Stimulated activated CD8-positive, alpha-beta memory T cell treated with anti-CD3 and anti-CD28 coated beads, Interleukin-12 subunit alpha, Interleukin-12 subunit beta, amount 100 ng/mL, for 4 hours (primary cell): ENCODE measurements around the gene DXO.
"Not testable (repeated sequence)": the region's sequence is repeated elsewhere in the genome, so short reads cannot be mapped to it uniquely, and the experiment has no call there.

ENCODE experiments used
- DNase-seq: peaks from one replicate; pipeline ENCODE4 v3.0.0-alpha.2; 2020; ENCODE audit warnings: low read depth

Gene DXO

DNA sequence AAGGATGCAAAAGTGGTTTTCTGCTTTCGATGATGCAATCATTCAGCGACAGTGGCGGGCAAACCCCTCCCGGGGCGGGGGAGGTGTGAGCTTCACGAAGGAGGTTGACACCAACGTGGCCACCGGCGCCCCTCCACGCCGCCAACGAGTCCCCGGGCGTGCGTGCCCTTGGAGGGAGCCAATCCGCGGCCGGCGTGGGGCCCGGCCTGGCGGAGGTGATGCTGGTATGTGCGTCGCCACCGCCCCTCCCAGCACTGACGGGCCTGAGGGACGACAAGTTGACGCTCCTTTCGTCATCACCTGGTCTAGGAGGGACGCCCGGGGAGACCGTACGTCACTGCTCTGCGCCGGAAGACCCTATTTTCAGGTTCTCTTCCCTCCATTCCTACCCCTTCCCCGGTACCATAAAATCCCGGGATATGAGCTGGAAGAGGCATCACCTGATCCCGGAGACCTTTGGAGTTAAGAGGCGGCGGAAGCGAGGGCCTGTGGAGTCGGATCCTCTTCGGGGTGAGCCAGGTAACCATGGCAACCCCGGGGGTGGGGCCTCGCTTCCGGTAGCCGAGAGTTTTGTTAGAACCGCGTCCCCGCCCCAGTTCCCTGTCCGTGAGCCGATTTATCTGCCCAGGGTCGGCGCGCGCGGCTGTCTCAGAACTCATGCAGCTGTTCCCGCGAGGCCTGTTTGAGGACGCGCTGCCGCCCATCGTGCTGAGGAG is at the start of gene DXO:
TSS of gene DXO (minus strand) at position 146 of the 716 bp plus-strand sequence. CDS start 463 bp downstream, outside the sequence.
- peak; percentile 95 for DNase-seq

DNA sequence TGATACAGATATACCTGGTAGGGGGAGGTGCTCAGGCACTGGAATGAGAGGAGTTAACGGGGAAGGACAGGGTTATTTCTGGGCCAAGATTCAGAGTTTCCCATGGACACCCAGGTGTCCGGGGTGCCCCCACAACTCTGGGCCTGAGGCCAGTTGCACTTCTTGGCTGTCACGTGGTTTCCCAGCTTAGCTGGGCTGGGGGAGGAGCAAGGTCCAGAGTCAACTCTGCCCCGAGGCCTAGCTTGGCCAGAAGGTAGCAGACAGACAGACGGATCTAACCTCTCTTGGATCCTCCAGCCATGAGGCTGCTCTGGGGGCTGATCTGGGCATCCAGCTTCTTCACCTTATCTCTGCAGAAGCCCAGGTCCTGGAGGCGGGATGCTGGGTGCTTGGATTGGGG is 42.6 kb upstream of the DXO start, which contains the start of gene C4B:
TSS of gene C4B (plus strand) at position 249 of the 400 bp plus-strand sequence. CDS start at position 300, 51 bp downstream.
- DNase-seq: not testable (repeated sequence)

DNA sequence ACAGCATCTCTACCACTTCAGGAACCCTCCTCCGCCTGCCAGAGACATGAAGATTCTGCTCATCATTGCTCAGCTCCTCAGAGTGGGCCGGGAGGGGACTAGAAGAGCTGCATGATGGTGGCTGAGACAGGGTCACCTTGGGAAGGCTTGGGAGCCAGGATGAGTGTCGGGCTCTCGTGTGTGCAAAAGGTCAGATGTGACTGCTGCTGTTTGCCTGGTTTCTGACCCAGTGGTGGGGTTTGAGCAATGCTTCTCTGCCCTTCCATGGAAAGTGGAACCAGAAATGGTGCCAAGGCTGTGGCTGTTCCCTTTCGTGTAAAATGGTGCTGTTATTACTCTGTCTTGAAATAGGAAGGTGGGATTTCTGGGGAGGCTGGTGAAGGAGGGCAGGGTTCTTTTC is 41.8 kb upstream of the DXO start:
- not testable (repeated sequence) for DNase-seq

DNA sequence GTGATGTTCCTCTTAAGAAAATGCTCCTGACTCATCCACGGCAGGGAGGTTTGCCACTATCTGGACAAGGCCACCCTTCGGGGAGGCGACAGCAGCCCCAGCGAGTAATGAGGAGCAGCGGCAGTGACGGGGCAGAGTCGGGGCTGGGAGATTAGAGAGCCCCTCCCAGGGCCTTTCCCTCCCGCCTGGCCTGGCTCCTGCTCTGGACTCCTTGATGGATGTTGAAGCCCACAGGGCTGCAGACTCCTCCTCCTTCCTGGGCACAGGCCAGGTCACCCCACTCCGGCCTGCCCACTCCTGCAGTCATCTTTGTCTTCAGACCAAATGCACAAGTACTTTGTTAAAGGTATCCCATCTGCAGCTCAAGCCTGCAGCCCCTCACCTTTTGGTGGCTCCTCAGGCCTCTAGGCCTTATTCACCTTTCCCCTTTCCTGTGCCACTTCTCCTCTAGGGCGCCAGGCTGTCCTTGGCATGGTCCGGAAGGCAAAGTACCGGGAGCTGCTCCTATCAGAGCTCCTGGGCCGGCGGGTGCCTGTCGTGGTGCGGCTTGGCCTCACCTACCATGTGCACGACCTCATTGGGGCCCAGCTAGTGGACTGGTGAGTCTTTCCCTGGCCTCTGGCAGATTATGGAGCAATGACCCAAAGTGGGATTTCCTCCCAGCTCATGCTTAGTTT is 41.1 kb upstream of the DXO start:
- not testable (repeated sequence) for DNase-seq

DNA sequence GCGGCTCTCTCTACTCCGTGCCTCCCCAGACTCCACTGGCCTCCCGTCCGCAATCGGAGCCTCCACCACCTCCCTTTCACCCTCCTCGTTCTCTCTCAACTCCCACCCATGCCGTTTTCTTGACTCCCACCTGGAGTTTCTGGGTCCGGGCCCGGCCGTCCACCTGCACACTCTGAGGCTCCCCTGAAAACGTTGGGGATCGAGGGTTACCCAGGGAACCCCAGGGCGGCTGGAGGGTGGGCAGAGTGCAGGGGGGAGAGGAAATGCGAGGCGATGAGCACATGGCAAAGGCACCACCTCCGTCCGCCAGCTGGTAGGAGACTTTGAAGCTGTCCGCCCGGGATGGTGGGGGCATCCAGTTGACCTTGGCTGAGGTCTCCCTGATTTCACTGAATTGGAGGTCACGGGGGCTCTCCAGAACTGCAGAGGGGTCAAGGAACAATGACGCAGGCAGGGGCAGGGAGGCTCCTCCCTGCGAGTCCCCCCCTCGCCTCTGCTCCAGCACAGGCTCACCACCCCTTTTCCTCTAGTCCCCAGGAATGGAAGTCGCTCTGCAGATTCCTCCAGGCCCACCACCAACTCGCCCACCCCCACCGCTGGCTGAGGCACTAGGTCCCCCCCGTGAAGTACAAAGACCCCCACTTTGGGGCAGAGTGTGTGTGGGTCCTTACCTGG is 39.1 kb upstream of the DXO start:
- DNase-seq: not testable (repeated sequence)

DNA sequence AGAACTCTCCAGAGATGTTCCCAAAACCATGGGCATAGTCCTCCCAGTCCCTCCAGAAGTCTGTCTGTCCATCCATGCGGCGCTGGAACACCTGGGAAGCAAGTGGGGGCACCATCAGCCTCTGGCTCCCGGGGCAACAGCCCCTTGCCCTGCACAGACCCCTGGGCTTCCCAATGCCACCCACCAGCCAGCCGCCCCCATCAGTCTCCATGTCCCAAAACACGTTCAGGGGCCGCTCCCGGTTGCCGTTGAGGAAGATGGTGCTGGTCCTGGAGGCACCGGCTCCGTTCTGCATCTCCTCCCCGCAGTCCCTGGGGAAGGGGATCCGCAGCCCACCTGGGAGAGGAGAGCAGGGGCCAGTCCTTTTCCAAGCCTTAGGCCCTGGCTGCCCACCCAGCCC is 37.6 kb upstream of the DXO start:
- not testable (repeated sequence) for DNase-seq

DNA sequence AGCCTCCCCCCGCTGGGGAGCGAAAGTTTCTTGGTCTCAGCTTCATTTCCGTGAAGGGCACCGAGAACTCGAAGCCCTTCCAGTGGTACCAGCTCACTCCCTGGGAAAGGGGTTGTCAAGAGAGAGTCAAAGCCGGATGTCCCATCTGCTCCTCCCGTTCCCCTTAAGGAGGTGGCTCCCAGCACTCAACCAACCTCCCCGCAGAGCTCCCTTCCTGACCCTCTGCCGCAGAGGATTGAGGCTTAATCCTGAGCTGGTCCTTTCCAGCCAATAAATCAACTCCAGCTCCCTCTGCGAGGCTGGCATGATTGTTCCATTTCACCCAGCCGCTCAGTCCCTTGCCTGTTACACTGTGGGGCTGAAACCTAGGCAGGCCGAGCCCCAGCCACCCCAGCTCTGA is 36.7 kb upstream of the DXO start:
- DNase-seq: not testable (repeated sequence)

DNA sequence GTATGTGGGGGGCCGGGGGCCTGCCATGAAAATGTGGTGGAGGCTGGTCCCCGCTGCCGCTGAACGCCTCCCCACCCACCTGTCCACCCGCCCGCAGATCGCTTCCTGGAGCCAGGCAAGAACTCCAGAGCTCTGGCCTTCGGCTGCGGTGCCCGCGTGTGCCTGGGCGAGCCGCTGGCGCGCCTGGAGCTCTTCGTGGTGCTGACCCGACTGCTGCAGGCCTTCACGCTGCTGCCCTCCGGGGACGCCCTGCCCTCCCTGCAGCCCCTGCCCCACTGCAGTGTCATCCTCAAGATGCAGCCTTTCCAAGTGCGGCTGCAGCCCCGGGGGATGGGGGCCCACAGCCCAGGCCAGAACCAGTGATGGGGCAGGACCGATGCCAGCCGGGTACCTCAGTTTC is 36.1 kb upstream of the DXO start:
- not testable (repeated sequence) for DNase-seq

DNA sequence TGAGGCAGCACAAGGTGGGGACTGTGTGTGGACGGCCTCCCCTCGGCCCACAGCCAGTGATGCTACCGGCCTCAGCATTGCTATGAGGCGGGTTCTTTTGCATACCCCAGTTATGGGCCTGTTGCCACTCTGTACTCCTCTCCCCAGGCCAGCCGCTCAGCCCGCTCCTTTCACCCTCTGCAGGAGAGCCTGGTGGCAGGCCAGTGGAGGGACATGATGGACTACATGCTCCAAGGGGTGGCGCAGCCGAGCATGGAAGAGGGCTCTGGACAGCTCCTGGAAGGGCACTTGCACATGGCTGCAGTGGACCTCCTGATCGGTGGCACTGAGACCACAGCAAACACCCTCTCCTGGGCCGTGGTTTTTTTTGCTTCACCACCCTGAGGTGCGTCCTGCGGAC is 35.1 kb upstream of the DXO start:
- DNase-seq: not testable (repeated sequence)

DNA sequence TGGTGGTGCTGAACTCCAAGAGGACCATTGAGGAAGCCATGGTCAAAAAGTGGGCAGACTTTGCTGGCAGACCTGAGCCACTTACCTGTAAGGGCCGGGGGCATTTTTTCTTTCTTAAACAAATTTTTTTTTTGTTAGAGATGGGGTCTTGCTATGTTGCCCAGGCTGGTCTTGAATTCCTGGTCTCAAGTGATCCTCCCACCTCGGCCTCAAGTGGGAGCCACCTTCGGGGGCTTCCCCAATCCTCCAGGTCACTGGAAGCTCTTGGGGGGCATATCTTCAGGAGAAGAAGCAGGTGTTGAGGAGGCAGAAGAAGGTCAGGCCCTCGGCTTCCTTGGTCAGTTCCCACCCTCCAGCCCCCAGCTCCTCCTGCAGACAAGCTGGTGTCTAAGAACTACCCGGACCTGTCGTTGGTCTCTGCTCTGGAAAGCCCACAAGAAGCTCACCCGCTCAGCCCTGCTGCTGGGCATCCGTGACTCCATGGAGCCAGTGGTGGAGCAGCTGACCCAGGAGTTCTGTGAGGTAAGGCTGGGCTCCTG is 34.1 kb upstream of the DXO start:
- DNase-seq: not testable (repeated sequence)

DNA sequence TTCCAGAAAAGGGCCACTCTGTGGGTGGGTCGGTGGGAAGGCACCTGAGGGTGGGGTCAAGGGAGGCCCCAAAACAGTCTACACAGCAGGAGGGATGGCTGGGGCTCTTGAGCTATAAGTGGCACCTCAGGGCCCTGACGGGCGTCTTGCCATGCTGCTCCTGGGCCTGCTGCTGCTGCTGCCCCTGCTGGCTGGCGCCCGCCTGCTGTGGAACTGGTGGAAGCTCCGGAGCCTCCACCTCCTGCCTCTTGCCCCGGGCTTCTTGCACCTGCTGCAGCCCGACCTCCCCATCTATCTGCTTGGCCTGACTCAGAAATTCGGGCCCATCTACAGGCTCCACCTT is 33.6 kb upstream of the DXO start:
- not testable (repeated sequence) for DNase-seq

DNA sequence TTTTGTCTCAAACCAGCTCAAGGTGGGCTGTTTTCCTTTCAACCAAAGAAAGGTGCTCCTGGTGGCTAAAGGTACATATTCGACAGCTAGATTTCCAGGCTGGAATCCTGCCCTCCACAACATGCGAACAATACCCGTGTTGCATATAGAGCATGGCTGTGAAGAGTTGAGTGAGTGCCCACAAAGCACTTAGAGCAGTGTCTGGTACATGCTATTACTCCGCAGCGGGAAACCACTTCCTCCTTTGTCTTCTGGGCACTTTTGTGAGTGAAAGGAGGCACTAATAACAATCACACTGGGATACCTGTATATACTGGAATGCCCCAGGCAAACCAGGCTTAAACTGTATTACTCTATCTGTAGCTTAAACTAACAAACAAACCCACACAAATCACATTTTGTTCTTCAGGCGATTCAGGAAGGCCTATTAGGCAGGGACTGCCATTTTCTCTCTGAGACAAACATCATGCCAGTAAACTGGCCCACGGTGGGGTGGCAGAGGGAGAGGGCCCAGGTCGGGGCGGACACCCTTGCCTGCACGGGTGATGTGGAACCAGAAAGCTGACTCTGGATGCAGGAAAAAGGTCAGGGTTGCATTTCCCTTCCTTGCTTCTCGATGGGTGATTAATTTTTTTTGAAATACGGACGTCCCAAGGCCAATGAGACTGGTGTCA is 33.1 kb upstream of the DXO start:
- DNase-seq: not testable (repeated sequence)

DNA sequence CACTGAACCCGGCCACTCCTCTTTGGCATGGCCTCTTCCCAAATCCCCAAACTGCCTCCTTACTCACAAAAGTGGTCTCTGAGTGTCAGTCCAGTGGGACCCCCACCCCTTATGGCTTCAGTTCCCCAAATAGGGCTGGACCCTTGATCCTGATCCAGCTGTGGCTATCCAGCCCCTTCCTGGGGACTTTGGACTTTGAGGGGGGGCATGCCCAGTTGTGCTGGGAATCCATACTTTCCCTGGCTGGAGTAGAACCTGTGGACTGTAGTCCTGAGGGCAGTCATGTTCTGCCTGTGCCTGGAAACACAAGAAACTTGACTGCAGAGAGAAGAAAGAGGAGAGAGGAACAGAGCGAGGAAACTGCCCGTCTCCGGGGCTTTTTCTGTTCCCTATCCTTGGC is 32.5 kb upstream of the DXO start:
- not testable (repeated sequence) for DNase-seq

DNA sequence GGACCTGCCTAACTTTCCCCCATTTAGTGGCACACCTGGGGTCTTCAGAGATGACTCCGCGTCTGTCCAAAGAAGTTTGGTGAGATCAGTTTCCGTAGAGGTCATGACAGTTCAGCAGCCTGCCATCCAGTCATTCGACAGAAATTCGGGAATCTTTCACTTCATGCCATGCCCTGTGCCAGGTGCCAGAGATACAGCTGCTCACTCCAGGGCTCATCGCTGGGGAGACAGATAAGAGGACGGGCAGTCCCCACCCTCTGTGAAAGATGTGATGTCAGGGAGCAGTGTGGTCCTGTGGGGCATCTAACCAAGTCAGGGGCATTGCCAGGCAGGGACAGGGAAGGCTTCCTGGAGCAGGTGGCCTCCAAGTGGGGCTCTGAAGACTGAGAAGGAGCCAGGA is 31.4 kb upstream of the DXO start:
- DNase-seq: not testable (repeated sequence)

DNA sequence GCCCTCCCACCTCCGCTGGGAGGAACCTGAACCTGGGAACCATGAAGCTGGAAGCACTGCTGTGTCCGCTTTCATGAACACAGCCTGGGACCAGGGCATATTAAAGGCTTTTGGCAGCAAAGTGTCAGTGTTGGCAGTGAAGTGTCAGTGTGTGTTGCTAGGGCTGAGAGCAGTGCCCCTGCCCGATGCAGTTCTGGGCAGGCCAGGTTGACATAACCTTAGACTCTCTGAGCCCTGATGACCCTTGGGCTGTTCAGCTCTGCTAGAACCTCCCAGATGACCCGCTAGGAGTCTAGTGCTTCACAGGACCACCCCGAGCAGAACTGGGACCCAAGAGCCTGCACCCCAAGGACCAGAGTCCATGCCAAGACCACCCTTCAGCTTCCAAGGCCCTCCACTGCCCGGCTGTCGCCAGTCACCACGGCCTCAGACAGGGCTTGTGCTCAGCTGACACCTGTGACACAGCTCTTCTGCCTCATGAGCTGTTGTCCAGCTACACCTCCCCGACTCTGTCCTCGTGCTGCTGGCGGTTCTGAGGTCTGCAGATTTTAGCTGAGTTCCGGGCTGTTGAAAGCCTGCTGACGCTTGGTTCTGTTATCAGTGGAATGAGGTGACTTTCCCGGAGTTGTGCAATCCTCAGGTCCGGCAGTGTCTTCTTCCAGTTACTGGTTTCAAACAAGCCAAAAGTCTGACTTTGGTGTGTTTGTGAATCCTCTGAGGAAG is 30.8 kb upstream of the DXO start:
- DNase-seq: not testable (repeated sequence)

DNA sequence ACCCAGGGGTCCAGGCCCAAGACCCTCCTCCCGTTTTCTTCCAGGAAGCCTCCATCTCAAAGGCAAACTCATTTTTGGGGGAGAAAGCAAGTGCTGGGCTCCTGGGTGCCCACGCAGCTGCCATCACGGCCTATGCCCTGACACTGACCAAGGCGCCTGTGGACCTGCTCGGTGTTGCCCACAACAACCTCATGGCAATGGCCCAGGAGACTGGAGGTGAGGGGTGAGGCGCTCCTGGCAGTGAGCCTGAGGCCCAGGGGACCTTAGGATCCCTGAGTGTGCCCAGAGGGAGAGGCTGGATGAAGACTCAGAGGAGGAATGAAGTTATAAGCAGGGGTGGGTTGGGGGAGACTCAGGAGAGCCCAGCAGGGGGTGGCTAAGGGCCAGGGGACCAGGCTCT is 24.4 kb upstream of the DXO start:
- not testable (repeated sequence) for DNase-seq

DNA sequence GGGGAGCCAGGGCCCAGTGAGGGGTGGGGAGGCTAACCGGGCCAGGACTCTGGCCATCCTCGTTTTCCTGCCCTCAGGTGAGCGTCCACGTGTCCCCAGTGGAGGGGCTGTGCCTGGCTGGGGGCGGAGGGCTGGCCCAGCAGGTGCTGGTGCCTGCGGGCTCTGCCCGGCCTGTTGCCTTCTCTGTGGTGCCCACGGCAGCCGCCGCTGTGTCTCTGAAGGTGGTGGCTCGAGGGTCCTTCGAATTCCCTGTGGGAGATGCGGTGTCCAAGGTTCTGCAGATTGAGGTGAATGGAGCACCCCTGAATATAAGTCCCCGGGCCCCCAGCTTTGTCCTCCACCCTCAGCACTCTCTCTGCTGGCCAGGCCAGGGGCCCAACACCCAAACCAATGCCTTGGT is 22.5 kb upstream of the DXO start:
- not testable (repeated sequence) for DNase-seq

DNA sequence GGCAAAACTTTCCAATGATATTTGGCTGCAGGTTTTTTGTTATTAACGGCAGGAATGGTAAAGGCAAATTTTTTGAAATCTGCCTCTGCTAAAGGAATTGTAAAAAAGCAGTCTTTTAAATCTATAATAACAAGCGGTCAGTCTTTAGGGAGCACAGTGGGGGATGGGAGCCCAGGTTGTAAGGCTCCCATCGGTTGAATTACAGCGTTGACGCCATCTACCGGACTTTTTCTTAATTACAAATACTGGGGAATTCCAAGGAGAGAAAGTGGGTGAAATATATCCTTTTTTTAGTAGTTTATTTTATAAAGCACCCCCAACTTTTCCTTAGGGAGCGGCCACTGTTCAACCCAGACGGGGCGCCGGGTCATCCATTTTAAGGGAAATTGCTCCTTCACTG is 17.4 kb upstream of the DXO start:
- DNase-seq: not testable (repeated sequence)

DNA sequence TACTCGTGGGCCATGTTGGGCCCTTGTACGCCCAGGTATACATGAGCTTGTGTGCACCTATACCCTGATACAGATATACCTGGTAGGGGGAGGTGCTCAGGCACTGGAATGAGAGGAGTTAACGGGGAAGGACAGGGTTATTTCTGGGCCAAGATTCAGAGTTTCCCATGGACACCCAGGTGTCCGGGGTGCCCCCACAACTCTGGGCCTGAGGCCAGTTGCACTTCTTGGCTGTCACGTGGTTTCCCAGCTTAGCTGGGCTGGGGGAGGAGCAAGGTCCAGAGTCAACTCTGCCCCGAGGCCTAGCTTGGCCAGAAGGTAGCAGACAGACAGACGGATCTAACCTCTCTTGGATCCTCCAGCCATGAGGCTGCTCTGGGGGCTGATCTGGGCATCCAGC is 9.8 kb upstream of the DXO start, which contains the start of gene C4A:
TSS of gene C4A (plus strand) at position 314 of the 400 bp plus-strand sequence. CDS start at position 365, 51 bp downstream.
- not testable (repeated sequence) for DNase-seq

DNA sequence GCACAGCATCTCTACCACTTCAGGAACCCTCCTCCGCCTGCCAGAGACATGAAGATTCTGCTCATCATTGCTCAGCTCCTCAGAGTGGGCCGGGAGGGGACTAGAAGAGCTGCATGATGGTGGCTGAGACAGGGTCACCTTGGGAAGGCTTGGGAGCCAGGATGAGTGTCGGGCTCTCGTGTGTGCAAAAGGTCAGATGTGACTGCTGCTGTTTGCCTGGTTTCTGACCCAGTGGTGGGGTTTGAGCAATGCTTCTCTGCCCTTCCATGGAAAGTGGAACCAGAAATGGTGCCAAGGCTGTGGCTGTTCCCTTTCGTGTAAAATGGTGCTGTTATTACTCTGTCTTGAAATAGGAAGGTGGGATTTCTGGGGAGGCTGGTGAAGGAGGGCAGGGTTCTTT is 9.1 kb upstream of the DXO start:
- DNase-seq: not testable (repeated sequence)

DNA sequence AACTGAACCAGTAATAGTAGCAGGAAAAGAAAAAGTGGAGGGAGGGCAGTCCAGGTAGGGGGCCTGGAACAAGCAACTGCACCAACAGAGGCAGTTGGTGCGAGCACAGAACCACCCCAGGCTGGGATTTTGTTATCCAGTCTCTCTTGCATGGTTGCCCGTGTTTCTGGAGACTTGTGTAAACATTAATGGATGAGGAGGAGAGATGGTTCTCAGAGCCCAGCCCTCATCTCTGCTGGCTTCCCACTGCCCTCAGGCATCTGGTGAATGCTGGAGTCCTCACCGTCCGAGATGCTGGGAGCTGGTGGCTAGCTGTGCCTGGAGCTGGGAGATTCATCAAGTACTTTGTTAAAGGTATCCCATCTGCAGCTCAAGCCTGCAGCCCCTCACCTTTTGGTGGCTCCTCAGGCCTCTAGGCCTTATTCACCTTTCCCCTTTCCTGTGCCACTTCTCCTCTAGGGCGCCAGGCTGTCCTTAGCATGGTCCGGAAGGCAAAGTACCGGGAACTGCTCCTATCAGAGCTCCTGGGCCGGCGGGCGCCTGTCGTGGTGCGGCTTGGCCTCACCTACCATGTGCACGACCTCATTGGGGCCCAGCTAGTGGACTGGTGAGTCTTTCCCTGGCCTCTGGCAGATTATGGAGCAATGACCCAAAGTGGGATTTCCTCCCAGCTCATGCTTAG is 8.4 kb upstream of the DXO start:
- not testable (repeated sequence) for DNase-seq
